ENCODE measurements around the gene GALNT18. TPM values are rescaled to one million over a fixed set of nuclear protein-coding genes. Genes with fewer than 3 reads are reported as not detected.

The GALNT18 gene
- total RNA-seq, 2 experiments from 2014 or later = not detected

DNA sequence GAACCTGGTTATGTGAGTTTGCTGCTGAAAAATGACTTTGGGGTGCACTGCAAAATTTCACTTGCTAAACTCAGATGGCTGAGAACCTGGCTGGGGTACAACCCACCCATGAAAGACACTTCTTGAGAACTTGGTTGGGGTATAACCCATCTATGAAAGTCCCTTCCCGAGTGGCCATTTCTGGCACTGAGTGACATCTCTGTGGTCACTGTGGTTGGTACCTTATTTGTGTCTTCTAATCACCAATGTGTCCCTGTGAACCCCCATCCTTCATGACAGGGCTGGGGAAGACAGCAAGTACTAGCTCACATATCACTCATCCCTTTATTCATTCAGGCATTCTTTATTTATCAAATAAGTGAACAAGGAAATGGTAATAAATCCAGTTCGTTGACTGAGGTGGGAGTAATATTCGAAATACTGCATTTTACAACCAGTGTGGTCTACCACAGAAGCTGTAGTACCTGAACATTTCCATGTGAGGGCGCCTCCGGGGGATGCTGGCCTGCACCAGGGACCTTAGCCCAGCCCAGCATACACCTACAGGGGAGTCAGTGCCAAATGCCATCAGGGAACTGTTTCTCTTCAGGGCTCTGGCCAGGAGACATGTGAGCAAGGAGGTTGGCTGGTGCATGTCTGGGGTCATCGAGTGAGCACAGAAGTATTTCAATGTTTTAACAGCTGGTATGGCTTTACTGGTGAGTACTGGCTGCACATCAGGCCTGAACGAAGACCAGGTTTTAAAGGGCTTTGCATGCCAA, 390.8 kb downstream of the GALNT18 start:
- intact Hi-C loops (cut with micrococcal nuclease; ENCODE audit: unreplicated experiment) = loop anchor here (1.0 kb wide), 1 partner anchor 35 kb away; no protein-coding TSS in a partner anchor
- Histone ChIP-seq H3K27ac (ENCODE audit: low read depth, low read length, poor library complexity, severe bottlenecking) (no peak overlapping the region), H3K79me2 (ENCODE audit: insufficient read depth, low read depth, low read length) (no peaks in the 10 kb centered on the region), H3K4me1 (ENCODE audit: insufficient read depth, low read length, poor library complexity, severe bottlenecking) (no peaks in the 10 kb centered on the region), H2AFZ (ENCODE audit: low read length) (no peak overlapping the region), H3K4me3 (ENCODE audit: low read depth, low read length, poor library complexity, severe bottlenecking) (no peak overlapping the region), H3K9me3 (ENCODE audit: low read length) (no peaks in the 10 kb centered on the region), H4K20me1 (ENCODE audit: insufficient read depth, low read length) (no peaks in the 10 kb centered on the region), H3K9me2 (ENCODE audit: insufficient read depth, low read length) (no peaks in the 10 kb centered on the region), H3K4me2 (ENCODE audit: low read length) (no peak overlapping the region), H3K36me3 (ENCODE audit: insufficient read depth, low read length) (no peaks in the 10 kb centered on the region)
- no TSS peak for BruUV-seq (replicated peaks)
- TF ChIP-seq, protein P1, sequence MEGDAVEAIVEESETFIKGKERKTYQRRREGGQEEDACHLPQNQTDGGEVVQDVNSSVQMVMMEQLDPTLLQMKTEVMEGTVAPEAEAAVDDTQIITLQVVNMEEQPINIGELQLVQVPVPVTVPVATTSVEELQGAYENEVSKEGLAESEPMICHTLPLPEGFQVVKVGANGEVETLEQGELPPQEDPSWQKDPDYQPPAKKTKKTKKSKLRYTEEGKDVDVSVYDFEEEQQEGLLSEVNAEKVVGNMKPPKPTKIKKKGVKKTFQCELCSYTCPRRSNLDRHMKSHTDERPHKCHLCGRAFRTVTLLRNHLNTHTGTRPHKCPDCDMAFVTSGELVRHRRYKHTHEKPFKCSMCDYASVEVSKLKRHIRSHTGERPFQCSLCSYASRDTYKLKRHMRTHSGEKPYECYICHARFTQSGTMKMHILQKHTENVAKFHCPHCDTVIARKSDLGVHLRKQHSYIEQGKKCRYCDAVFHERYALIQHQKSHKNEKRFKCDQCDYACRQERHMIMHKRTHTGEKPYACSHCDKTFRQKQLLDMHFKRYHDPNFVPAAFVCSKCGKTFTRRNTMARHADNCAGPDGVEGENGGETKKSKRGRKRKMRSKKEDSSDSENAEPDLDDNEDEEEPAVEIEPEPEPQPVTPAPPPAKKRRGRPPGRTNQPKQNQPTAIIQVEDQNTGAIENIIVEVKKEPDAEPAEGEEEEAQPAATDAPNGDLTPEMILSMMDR (conservative IDR thresholded peaks at IDR 0.05; ENCODE audit: low read length) = peak; percentile 80
- no peak for TF ChIP-seq EZH2phosphoT487 (IDR thresholded peaks at IDR 0.05; ENCODE audit: borderline replicate concordance, low read depth, low read length)
- ChIA-PET POLR2A (no interaction called here), CTCF (ENCODE audit: unreplicated experiment) (no interaction called here)
- DNase-seq (ENCODE audit: low spot score) = peak; percentile 61

DNA sequence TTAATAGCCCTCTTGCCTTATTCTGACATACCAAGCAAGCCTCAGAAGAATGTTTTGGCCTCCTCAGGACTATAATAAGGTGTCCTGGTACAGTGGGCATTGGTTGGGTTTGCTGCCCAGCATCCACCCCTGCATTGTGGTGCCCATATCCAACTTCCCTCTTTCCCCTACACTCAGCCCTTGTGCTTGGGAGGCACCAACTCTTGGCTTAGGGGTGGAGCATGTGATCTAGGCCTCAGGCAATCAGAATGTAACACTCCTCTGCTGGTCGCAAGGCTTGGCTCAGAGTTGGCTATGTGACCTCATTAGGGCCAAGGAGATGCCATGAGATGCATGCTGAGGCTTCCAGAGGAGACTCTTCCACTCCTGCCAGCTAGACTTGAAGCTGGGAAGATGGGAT, 391.7 kb downstream of the GALNT18 start:
- DNase-seq (ENCODE audit: low spot score) = no peak
- no peak overlapping the region for H3K27ac ChIP-seq (ENCODE audit: low read depth, low read length, poor library complexity, severe bottlenecking)
- BruUV-seq (replicated peaks) = no TSS peak
- H3K4me2 ChIP-seq (ENCODE audit: low read length) = no peak overlapping the region
- H3K79me2 ChIP-seq (ENCODE audit: insufficient read depth, low read depth, low read length) = no peaks in the 10 kb centered on the region
- H2AFZ ChIP-seq (ENCODE audit: low read length) = no peak overlapping the region
- H3K9me3 ChIP-seq (ENCODE audit: low read length) = no peaks in the 10 kb centered on the region
- H3K4me3 ChIP-seq (ENCODE audit: low read depth, low read length, poor library complexity, severe bottlenecking) = no peak overlapping the region
- no peaks in the 10 kb centered on the region for H3K4me1 ChIP-seq (ENCODE audit: insufficient read depth, low read length, poor library complexity, severe bottlenecking)
- no peaks in the 10 kb centered on the region for H3K36me3 ChIP-seq (ENCODE audit: insufficient read depth, low read length)
- intact Hi-C loops (cut with micrococcal nuclease; ENCODE audit: unreplicated experiment) = no loop called here
- no peaks in the 10 kb centered on the region for H4K20me1 ChIP-seq (ENCODE audit: insufficient read depth, low read length)
- CTCF ChIA-PET (ENCODE audit: unreplicated experiment) = no interaction called here
- no peaks in the 10 kb centered on the region for H3K9me2 ChIP-seq (ENCODE audit: insufficient read depth, low read length)
- POLR2A ChIA-PET = no interaction called here
- TF ChIP-seq, protein P1 (conservative IDR thresholded peaks at IDR 0.05; ENCODE audit: low read length) = no peak
- TF ChIP-seq EZH2phosphoT487 (IDR thresholded peaks at IDR 0.05; ENCODE audit: borderline replicate concordance, low read depth, low read length) = no peak

DNA sequence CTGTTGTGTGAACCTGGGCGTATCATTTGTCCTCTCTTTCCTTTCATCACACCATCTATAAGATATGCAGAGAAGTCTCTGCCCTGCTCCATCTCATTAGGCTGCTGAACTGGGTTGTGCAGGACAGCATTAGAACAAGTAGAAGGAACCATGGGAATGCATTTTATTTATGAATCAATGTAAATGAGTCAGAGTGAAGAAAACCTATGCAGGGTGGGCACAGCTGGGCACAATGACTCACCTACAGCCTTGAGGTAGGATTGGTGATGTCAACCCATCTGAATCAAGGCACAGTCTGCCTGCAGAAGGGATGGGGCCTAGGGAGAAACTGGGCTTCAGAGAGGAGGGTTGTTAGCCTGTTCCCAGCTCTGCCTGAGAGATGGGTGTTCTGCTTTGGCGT, 392.2 kb downstream of the GALNT18 start:
- H3K36me3 ChIP-seq (ENCODE audit: insufficient read depth, low read length) = no peaks in the 10 kb centered on the region
- H2AFZ ChIP-seq (ENCODE audit: low read length) = no peak overlapping the region
- BruUV-seq (replicated peaks) = no TSS peak
- H3K79me2 ChIP-seq (ENCODE audit: insufficient read depth, low read depth, low read length) = no peaks in the 10 kb centered on the region
- TF ChIP-seq EZH2phosphoT487 (IDR thresholded peaks at IDR 0.05; ENCODE audit: borderline replicate concordance, low read depth, low read length) = no peak
- TF ChIP-seq, protein P1 (conservative IDR thresholded peaks at IDR 0.05; ENCODE audit: low read length) = no peak
- no peak overlapping the region for H3K27ac ChIP-seq (ENCODE audit: low read depth, low read length, poor library complexity, severe bottlenecking)
- no peaks in the 10 kb centered on the region for H3K4me1 ChIP-seq (ENCODE audit: insufficient read depth, low read length, poor library complexity, severe bottlenecking)
- no peaks in the 10 kb centered on the region for H3K9me2 ChIP-seq (ENCODE audit: insufficient read depth, low read length)
- ChIA-PET POLR2A (no interaction called here), CTCF (ENCODE audit: unreplicated experiment) (no interaction called here)
- no peaks in the 10 kb centered on the region for H3K9me3 ChIP-seq (ENCODE audit: low read length)
- DNase-seq (ENCODE audit: low spot score) = no peak
- H3K4me2 ChIP-seq (ENCODE audit: low read length) = no peak overlapping the region
- intact Hi-C loops (cut with micrococcal nuclease; ENCODE audit: unreplicated experiment) = no loop called here
- H4K20me1 ChIP-seq (ENCODE audit: insufficient read depth, low read length) = no peaks in the 10 kb centered on the region
- no peak overlapping the region for H3K4me3 ChIP-seq (ENCODE audit: low read depth, low read length, poor library complexity, severe bottlenecking)

Measured in OCI-LY7 (cell line).